ENCODE results near the gene AATK. TPM values are rescaled to one million over a fixed set of nuclear protein-coding genes. Genes with fewer than 3 reads are reported as not detected.

The AATK gene
- total and polyA plus RNA-seq, 2 donors (not counting 3 experiments of a cell fraction or from before 2014, with no cell fraction given), result 0.69 to 1.00 TPM

DNA sequence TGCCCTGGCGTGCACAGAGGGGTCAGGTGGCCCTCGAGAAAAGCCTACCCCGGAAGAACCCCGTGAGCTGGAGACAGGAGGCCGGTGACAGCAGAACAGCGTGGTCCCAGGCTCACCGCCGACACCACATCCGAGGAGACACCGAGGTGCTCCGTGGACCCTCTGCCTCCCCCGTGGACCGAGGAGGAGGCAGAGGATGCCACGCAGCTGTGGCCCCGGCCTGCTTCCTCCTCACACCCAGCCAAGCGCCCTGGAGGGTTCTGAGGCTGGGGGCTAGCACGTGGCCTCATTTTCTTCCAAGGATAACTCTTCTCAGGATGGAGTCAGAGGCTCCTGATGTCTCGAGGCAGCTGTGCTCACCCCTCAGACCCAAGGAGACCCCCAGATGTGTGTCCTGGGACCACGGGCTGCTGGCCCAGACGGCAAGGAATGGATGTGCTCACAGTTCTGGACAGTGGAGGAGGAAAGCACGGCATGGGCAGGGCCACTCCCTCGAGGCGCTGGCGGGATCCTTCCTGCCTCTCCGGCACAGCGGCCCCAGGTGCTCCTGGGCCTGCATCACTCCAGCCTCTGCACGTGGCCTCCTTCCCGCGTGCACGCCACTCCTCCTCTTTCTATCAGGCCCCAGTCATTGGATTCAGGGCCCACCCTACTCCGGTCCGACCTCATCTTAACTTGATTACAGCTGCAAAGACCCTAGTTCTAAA, 5.1 kb downstream of the AATK start:
- ChIA-PET CTCF (no interaction called here), POLR2A (no interaction called here)
- FAIRE-seq (no peak), DNase-seq (ENCODE audit: low read depth, low spot score) (no peak)
- no peak overlapping the region for H3K27ac ChIP-seq (ENCODE audit: insufficient read depth, low read depth, low read length)
- H3K9ac ChIP-seq (replicated peaks; ENCODE audit: extremely low read depth, insufficient read depth, low read length), result no peak overlapping the region
- no peaks in the 10 kb centered on the region for H3K36me3 ChIP-seq (ENCODE audit: control insufficient read depth in 2 of 2, extremely low read depth in 1 of 2, insufficient read depth in 2 of 2, low read length in 2 of 2)
- H3K4me2 ChIP-seq (ENCODE audit: insufficient read depth, low read length), result no peak overlapping the region
- no peak overlapping the region for H3K4me3 ChIP-seq (replicated peaks in 1 of 3; ENCODE audit: insufficient read depth in 1 of 3, low read depth in 1 of 3, low read length in 3 of 3)
- no peaks in the 10 kb centered on the region for H4K20me1 ChIP-seq (replicated peaks; ENCODE audit: control insufficient read depth, extremely low read depth, insufficient read depth, low read length)
- H3K79me2 ChIP-seq (ENCODE audit: control insufficient read depth, insufficient read depth, low read length), result no peaks in the 10 kb centered on the region
- intact Hi-C loops (cut with micrococcal nuclease), result no loop called here
- BruUV-seq (replicated peaks), result no TSS peak
- H3K9me1 ChIP-seq (replicated peaks; ENCODE audit: control insufficient read depth, extremely low read depth, insufficient read depth, low read length), result no peaks in the 10 kb centered on the region
- H3K4me1 ChIP-seq (ENCODE audit: control insufficient read depth, extremely low read depth, insufficient read depth, low read length), result peaks cover 4% of the 10 kb centered on the region
- TF ChIP-seq POLR2A (IDR thresholded peaks at IDR 0.05; ENCODE audit: low read depth, low read length) (no peak), EZH2 (IDR thresholded peaks at IDR 0.05; ENCODE audit: borderline replicate concordance, low read depth, low read length, severe bottlenecking) (no peak), JUN (IDR thresholded peaks at IDR 0.05; ENCODE audit: borderline replicate concordance, insufficient read depth, insufficient read length, low read depth) (no peak), MAX (IDR thresholded peaks at IDR 0.05; ENCODE audit: insufficient read depth, insufficient read length) (no peak), GATA2 (IDR thresholded peaks at IDR 0.05; ENCODE audit: insufficient read depth, insufficient read length, low read depth, low read length) (no peak), FOS (IDR thresholded peaks at IDR 0.05; ENCODE audit: borderline replicate concordance, insufficient read depth, low read length) (no peak)
- TF ChIP-seq, protein P1, sequence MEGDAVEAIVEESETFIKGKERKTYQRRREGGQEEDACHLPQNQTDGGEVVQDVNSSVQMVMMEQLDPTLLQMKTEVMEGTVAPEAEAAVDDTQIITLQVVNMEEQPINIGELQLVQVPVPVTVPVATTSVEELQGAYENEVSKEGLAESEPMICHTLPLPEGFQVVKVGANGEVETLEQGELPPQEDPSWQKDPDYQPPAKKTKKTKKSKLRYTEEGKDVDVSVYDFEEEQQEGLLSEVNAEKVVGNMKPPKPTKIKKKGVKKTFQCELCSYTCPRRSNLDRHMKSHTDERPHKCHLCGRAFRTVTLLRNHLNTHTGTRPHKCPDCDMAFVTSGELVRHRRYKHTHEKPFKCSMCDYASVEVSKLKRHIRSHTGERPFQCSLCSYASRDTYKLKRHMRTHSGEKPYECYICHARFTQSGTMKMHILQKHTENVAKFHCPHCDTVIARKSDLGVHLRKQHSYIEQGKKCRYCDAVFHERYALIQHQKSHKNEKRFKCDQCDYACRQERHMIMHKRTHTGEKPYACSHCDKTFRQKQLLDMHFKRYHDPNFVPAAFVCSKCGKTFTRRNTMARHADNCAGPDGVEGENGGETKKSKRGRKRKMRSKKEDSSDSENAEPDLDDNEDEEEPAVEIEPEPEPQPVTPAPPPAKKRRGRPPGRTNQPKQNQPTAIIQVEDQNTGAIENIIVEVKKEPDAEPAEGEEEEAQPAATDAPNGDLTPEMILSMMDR (IDR thresholded peaks at IDR 0.05; ENCODE audit: extremely low read depth in 1 of 2, insufficient read depth in 1 of 2, low read depth in 1 of 2, low read length in 2 of 2), result no peak
- peaks cover 0 to 6% of the 10 kb centered on the region in 2 experiments for H3K27me3 ChIP-seq (ENCODE audit: control insufficient read depth in 2 of 2, insufficient read depth in 2 of 2, low read length in 2 of 2)
- dilution Hi-C loops (cut with MboI; ENCODE audit: extremely low pct_ligation_motif_present, low sequenced_read_pairs), result no loop called here
- H3K9me3 ChIP-seq (replicated peaks; ENCODE audit: control insufficient read depth, insufficient read depth, low read length), result no peaks in the 10 kb centered on the region
- peak overlapping the region; percentile 60 for H2AFZ ChIP-seq (ENCODE audit: low read depth, low read length)

All from endothelial cell of umbilical vein (primary cell).